HG02970 (cell line): ENCODE data around the gene INF2.
"Not testable (repeated sequence)": the region's sequence is repeated elsewhere in the genome, so short reads cannot be mapped to it uniquely, and the experiment has no call there.

ENCODE experiments used
- ATAC-seq: cut with Tn5 transposase; IDR thresholded peaks from one replicate; pipeline ENCODE4 v1.9.1; 2021; ENCODE audit warnings: mild to moderate bottlenecking, moderate library complexity, moderate number of reproducible peaks; ENCODE audit not compliant: unreplicated experiment, low FRiP score

INF2 gene

DNA sequence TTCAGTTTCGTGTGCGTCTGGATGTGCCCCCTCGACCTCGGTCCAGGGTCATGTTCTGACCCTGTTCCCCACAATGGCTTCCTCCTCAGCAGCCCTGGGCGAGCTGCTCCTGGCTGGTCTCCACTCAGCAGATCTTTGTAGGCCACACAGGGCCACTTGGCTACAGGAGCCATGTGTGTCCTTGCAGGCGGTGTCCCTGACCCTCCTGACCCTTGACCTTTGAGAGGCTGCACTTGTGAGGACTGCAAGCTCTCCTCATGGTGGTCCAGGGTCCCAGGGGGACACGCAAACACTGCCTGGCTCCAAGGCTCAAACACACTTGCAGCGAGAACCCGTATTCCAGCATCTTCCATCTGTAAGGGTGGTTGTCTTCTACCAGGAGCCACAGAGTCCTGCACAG is 56.0 kb downstream of the INF2 start:
- no peak for ATAC-seq

DNA sequence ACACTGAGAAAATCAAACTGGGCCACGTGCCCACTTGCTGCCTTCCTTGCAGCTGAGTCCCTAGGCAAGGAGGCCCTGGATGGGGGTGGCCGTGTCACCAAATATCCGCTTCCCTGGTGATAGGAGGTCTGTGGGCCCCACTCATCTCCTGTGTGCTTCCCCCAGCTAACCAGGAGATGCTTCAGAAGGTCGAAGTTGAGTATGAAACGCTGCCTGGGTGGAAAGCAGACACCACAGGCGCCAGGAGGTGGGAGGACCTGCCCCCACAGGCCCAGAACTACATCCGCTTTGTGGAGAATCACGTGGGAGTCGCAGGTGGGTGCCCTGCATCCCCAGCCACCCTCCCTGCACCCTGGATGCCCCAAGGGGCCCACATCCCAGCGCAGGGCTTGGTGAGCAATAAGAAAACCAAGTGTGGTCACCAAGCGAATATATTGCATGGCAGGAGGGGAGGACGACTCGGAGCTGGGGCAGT is 56.7 kb downstream of the INF2 start:
- ATAC-seq = no peak

DNA sequence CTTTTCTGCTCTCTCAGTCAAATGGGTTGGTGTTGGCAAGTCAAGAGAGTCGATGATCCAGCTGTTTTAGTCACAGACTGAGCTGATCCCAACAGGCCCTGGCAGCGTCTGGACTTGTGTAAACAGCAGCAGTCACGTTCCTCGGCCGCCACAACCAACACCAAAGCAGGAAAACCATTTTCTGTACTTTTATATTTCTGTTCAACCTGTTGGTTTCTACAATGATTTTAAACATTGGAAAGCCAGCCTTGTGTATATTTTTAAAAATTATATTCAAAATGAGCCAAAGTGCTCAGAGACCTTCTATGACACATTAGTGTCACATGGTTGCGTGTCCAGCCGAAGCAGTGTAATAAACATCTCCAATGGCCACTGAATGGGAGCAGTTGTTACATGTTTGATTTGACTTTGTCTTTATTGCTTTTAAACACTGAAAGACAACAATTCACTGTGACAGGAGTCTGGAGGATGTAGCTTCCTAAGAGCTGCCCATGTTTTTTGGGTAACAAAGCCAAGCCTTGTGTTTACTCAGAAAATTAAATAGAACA is 57.6 kb downstream of the INF2 start:
- no peak for ATAC-seq

DNA sequence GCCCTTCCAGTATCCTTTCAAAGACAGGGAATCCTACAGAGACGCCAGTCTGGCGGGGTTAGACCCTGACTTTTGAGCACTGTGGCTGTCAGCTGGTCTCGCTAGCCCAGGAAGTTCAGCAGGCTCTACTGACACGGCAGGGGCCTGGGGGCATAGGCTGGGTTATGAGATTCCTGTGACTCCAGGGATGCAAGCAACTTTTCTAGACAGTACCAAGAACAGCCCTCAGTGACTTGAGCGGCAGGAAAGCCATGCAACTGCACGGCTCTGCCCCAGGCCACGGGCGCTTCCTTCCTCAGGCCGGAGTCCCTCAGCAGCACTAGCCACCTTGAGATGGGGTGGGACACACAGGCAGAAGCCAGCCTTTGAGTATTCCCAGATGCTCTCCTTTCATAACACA is 58.5 kb downstream of the INF2 start:
- no peak for ATAC-seq

DNA sequence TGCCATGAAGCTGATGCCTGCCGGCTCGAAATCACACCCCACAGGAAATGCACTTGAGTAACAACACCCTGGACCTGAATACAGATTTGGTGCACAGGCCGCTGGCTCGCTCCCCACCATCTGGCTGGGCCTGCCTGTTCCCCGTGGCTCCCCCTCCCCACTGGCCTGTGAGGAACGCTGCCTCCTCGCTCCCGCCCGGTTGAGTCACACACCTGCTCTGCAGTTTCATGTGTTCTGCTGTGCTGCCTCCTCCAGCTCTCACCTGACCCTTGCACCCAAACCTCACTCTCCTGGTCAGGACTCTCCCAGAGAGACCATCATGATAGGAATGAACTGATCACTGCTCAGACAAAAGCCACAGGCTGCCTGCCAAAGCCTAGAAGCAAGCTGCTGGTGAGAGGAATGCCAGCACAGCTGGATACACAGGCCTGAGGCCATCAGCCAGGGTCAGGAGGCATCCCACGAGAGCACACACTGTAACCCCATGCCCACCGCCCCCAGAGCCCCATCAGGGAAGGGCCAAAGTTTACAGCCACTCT is 59.8 kb downstream of the INF2 start:
- ATAC-seq = no peak

DNA sequence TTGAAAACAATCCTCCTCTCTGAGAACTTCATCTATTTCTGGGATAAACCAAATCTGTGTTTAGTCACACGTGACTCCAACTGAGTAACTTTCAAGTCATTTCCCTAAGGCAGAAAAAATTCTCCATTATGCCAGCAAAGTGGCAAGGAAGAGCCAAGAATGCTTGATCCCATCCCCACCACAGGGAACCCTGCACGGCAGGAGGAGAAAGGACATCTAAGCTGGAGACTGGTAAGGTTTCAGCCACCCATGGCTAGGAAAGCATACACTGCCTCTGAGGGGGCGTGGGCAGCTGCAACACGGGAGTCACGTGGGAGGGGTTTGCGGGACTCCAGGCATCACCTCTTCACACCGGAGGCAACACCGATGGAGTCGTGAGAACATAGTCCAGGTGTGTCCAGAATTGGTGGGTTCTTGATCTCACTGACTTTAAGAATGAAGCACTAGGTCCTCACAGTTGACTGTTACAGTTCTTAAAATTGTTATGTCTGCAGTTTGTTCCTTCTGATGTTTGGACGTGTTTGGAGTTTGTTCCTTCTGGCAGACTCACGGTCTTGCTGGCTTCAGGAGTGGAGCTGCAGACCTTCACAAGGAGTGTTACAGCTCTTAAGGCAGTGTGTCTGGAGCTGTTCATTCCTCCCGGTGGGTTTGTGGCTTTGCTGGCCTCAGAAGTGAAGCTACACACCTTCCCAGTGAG is 60.8 kb downstream of the INF2 start:
- no peak for ATAC-seq

DNA sequence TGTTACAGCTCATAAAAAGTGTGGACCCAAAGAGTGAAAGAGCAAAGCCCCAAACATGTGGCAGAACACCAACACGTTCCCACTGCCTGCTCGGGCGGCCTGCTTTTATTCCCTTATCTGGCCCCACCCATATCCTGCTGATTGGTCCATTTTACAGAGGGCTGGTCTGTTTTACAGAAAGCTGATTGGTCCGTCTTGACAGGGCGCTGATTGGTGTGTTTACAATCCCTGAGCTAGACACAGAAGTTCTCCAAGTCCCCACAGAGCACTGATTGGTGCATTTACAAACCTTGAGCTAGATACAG is 61.3 kb downstream of the INF2 start:
- ATAC-seq = not testable (repeated sequence)

DNA sequence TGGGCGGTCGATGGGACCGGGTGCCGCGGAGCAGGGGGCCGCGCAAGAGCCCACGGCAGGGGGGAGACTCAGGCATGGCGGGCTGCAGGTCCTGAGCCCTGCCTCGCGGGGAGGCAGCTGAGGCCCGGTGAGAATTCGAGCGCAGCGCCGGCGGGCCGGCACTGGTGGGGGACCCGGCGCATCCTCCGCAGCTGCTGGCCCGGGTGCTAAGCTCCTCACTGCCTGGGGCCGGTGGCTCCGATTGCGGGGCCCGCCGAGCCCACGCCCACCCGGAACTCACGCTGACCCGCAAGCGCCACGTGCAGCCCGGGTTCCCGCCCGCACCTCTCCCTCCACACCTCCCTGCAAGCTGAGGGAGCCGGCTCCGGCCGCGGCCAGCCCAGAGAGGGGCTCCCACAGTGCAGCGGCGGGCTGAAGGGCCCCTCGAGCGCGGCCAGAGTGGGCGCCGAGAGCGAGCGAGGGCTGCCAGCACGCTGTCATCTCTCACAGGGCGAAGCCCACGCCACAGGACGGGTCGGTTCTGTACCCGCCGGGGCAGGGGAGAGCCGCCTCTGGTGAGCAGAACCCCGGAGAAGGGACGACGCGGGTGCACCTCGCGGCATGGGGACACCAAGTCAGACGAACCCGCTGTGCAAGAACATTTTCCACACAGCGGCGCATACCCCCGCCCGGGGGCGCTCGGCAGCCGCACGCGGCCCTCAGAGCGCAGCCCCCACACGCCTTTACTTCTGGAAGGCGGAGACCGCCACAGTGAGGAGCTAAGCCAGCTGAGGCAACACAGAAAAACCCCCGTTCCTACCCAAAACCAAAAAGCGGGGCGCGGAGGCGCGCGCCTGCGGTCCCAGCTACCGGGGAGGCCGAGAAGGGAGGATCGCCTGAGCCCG is 62.4 kb downstream of the INF2 start:
- ATAC-seq = no peak

DNA sequence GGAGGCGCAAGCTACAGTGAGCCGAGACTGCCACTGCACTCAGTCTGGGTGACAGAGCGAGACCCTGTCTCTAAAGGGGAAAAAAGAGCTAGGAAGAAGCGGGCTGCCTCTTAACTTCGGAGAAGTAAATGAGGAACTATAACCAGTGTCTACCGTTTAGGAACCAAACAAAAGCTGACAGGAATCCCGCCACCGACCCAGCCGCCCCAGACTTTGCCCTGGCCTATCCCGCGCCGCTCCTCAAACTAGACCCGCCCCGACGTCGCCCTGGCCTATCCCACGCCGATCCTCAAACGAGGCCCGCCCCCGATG is 63.0 kb downstream of the INF2 start:
- no peak for ATAC-seq

DNA sequence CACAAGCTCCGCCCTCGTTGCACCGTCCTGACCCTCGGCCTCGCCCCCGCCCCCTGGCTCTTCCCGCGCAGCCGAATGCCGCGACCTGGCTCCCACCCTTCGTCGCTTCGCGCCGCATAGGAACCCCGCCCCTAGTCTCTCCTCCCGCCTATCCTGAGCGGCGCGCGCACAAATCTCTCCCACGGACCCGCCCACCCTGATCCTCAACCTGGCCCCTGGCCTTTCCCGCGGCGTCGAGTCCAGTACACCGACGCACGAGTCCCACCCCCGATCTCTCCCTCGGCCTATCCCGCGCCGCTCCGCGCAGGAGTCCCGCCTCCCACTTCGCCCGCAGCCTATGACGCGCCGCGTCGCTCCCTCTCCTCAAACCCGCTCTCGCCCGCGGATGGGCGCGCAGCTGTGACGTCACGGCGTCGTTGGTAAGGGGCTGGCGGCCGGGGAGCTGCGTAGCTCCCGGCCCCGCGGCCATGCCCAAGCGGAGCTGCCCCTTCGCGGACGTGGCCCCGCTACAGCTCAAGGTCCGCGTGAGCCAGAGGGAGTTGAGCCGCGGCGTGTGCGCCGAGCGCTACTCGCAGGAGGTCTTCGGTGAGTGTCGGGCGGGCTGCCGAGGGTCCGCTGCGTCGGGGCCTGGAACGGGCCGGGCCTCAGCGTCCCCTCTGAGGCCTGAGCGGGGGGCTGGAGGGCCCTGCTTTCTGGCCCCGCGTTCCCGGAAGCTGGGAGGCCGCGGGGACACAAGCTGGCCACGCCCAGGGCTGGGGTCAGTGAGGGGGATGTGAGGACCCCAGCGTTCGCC is 63.5 kb downstream of the INF2 start, which contains the start of gene SIVA1:
SIVA1 (plus strand) TSS at position 413 of the 793 bp plus-strand sequence; CDS start at position 468, 55 bp downstream.
- ATAC-seq = peak; percentile 87

DNA sequence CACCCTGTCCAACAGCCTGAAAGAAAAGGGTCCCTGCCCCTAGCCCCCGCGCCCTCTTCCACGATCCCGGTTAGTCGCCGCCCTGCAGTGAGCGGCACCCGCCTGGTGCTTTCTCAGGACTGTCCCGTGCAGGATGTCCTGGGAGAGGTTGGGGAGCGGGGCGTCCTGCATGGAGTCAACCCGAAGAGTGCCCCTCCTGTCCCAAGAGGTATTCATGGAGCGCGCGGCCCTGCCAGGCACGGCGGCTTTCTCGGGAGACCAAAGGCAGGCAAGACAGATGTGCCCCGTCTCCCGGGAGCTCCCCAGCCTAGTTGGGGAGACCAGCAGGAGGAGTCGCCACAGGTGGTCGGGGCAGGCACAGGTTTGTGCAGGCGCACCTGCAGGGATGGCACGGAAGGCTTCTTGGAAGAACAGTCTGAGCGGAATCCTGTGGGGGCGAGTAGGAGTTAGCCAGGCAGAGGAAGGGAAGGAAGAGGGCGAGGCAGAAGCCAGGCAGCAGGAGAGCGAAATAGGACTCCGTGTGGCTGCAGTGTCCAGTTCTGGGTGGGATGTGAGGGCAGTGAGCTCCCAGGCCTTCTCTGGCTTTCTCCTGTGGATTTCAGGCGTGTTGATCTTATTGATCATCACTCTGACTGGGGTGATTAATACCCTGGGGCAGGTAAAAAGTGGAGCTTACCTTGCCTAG is 64.3 kb downstream of the INF2 start:
- no peak for ATAC-seq

DNA sequence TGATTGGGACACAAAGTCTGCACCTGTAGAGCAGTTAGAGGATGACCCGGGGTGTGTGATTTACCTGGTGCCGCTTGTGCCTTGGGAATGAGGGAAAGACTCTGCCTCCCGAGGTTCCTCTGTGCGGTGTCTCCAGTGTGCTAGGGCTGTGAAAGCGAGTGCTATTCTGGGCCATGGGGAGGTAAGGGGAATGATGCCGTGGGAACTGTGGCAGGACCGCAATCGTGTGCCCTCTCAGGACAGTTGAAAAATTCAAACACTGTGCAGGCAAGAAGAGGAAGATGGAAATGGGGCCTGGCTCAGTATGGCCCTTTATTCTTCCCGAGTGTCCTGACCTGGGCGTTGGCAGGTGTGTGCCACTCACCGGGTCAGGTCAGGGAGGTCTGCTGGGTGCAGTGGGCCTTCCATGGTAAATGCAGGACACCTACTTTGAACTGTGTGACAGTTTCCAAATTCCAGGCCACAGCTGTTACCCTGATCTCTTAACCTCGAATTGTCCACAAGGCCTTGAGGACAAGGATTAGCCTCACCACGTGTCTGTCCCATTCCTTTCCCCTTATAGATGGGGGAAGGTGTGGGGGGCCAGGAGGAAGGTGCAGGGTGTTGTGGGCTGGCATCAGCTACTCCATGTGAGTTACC is 64.9 kb downstream of the INF2 start:
- ATAC-seq = no peak

DNA sequence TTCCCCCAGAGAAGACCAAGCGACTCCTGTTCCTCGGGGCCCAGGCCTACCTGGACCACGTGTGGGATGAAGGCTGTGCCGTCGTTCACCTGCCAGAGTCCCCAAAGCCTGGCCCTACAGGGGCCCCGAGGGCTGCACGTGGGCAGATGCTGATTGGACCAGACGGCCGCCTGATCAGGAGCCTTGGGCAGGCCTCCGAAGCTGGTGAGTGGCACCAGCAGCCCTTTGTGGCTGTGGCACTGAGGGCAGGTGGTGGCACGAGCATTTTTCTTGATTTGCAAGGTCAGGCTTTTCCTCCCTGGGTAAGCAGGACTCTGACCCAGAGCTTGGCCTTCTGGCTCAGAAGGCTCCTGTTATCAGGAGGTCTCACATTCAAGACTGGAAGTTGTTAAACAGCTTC is 66.2 kb downstream of the INF2 start:
- ATAC-seq = no peak

DNA sequence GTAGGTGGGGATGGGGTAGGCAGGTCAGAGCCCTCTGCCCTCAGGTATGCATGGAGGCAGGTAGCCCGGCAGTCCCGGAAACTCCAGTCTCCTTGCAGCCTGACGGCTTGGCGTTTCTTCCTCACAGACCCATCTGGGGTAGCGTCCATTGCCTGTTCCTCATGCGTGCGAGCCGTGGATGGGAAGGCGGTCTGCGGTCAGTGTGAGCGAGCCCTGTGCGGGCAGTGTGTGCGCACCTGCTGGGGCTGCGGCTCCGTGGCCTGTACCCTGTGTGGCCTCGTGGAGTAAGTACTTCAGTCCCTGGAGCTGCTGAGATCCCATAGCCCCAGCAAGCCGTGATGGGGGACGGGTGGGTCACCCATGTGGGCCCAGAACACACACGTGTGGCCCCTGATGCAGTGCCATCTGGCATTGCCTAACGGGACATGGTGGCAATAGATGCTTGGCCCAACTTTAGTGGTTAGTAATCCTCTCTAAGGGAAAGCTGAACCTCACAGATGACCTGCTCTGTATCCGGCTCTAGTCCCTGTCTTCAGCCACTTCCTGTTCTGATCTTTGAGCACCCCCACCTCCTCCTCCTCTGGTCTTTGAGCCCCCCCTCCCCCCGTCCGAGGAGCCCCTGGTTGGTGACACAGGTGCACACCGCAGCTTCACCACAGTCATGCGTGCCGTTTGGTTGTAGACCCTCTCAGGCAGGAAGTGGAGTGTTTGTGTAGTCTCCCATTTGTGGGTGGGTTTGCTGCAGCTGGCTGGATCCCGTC is 67.2 kb downstream of the INF2 start:
- no peak for ATAC-seq

DNA sequence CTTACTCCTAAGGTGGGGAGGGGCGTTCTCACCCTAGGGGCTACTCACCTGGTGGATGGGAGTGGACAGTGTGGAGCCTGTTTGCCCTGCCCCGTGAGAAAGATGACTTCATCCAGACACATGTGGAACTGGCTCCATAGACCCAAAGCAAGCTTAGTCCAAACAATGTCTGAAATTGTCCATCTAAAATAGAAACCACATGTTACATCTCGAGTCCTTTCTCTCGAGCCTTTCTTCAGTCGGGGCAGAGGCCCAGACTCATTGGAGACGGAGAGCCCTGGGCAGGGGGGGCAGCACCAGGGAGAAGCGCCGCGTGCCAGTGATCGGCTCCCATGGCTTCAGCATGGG is 67.8 kb downstream of the INF2 start:
- ATAC-seq = no peak

DNA sequence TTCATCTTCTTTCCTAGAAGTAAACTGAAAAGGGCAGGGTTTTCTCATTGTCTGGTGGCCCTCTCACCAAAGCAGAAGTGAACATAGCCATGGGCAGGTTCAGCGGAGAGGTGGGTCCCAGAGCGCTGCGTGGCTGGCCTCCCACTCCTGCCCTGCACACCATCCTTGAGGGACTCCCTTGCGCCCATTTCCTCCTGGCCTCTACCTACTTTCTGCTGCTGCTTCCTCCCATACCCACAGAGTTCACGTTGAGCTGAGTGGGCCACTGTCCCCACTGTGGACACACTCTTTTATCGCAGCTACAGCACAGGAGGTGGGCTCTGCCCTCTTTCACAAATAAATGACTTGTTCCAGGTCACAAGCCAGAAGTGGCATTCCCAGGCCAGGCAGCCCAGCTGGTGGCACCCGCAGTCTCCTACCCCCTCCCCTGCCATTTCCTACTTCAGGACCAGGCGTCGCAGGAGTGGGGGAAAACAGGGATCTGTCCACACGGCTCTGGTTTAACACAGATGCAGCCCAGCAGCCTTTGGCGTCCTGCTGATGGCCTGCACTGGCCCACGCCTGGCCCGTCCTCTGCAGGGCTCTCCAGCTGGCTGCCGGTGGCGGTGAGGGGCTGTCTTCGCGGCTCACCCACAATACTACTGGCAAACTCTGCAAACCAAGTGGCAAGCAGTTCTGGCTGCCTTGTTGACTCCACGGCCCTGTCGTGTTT is 68.4 kb downstream of the INF2 start:
- no peak for ATAC-seq

DNA sequence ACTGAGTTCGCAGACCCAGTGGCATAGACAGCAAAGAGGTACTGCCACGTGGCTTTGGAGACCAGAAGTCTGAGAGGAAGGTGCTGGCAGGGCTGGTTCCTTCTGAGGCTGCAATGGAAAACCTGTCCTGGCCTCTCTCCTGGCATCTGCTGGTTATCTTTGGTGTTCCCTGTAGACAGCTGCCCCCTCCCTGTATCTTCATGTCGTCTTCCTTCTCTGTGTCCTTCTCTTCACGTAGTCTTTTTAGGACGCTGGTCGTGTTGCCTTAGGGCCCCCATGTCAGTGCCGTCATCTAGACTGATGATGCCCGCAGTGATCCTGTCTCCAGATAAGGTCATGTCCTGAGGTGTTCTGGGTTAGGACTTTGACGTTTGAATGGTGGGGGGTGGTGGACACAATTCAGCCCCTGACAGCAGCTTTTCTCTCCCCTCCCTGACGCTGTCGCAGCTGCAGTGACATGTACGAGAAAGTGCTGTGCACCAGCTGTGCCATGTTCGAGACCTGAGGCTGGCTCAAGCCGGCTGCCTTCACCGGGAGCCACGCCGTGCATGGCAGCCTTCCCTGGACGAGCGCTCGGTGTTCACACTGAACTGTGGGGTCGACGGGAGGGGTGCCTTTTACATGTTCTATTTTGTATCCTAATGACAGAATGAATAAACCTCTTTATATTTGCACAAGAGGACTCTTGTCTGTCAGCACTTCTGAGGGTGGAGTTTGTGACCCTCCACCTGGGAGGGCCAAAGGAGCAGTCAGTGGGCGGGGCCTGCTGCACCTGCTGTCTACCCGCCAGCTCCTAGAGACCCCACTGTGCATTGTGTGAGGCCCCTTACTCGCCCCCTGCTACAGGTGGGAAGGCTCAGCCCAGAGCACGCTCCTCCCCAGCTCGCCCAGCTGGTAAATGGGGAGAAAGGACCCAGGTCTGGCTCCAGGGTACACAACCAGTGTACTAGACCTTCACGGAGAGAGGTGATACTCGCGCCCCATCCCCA is 69.9 kb downstream of the INF2 start:
- no peak for ATAC-seq
